NCI-H446 treated with DMSO at 0.1 percent for 48 hours (cell line): ENCODE data around the gene RNF144A.
A peak's percentile ranks its signal among the peaks of the same experiment; 100 is the strongest.
"Not testable (repeated sequence)": the region's sequence is repeated elsewhere in the genome, so short reads cannot be mapped to it uniquely, and the experiment has no call there.

ENCODE experiments used
- DNase-seq: peaks from one replicate; lab custom pipeline; 2025; lab: John Stamatoyannopoulos, UW

RNF144A gene

GRCh38 chr2:6972067-6972710 lies 55.0 kb downstream of the RNF144A start:
- no peak for DNase-seq

DNA sequence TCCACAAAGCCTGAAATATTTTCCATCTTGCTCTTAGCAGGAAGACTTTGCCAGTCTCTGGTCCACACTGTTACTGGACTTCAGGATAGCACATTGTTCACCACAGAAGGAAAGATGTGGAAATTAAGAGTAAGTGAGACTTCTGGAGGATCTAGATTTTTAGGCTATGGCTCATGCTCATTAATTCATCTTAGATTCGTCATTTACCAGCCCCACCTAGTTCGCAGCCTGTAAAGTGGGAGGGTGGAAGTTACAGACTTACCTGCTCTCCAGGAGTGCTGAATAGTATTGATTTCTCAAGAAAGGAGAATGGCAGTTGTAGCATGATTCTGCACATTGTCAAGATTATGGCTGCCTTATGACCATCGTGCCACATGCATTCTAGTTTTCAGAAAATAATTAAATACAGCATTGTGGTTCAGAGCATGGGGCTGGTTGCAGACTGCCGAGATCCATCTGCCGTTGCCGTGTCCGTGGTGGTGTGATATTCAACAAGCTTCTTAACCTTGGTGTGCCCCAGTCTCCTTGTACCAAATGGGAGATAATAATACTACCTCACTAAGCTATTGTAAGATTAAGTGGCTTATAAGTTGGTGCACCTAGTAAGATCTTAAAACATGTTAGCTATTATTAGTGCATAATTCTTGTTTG lies 56.8 kb downstream of the RNF144A start:
- no peak for DNase-seq

GRCh38 chr2:6975988-6976387 lies 58.8 kb downstream of the RNF144A start:
- DNase-seq: no peak

DNA sequence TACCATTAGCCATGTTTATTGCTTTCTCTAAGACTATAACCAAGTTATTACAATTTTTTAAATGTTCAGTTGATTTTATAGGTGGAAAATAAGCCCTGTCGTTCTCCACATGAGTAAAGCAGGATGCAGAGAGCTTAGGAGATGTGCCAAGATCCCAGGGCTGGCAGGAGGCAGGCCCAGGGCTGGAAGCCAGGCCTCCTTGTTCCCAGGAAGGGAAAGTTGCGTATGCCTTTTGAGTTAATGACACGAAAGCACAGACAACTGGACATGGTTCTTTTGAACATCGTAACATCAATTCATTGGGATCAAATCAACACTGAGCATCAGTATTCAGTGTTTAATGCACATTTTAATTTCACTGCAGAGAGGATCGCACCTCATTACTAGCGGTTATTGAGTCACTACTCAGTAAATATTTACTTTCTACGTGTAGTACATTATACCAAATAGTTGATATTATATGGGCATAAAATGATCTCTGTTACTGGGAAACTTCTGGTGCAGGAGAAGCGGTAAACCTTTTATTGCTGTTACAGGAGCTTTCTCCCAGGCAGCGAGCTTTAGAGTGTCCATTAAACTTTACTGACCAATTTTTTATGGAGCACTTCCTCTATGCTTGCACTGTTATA lies 60.0 kb downstream of the RNF144A start:
- peak; percentile 81 for DNase-seq

DNA sequence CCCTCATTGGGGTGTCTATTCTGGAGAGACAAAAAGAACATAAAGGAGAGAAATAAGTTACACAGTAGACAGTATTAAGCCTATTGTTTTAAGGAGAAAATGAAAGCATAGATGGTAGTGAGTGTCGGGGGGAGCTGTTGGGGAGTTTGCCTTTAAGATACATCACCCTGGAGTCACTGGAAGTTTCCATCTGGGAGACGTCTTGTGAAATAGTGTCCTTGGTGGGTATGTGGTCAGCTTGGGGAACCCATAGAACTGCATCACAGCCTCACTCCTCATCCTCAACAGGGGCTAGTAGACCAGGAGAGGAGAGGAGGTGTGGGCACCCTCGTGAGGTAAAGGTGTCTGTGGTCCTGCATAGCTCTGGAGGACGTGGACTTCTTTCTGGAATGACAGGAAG lies 60.6 kb downstream of the RNF144A start:
- DNase-seq: no peak

GRCh38 chr2:6978991-6979390 lies 61.8 kb downstream of the RNF144A start:
- DNase-seq: no peak

DNA sequence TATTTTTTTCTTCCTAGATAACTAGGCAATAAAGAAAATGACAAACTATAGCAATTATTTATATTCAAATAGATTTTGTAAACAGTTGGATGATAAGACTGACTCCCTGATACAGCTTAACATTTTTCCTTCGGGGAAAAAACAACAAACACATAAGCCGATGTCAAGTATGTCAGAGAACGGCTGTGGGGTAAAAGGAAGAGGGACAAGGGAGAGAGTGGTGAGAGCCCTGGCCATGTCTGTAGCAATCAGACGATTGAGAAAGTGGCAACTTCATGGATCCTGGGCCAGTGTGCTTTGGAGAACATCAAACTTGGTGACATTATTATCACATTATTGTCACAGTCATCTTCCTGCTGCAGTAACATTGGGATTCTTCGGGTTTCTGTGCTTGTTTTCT lies 65.2 kb downstream of the RNF144A start:
- DNase-seq: no peak

DNA sequence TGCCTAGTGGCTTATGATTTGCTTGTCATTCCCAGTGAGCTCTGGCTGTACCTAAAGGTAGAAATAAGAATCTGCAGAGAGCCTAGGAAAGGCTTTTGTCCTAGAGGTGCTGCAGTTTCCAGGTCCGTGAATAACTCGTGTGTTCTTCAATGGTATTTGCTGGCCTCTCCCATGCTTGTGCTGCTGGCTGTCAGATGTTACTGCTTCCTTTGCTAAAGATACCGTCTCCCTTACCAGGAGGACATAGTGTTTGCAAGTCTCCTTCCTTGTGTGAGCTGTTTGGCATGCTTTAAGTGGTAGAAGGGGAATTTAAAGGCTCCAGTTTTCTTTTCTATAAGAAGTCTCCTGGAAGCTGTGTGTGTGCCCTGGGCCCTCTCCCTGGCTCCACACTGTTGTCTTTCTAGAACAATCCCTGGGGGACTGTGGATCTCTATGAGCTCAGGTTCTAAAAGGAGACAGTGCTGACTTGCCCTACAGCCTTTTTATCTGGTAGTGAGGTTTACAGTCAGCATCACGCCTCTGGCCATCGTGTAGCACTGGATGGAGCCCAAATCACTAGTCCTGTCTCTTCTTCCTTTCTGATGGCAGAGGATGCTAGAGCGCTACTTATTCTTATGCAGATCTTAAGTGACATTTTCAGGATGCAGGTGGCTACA lies 65.8 kb downstream of the RNF144A start:
- DNase-seq: no peak

GRCh38 chr2:6986301-6986911 lies 69.2 kb downstream of the RNF144A start:
- no peak for DNase-seq

GRCh38 chr2:6986912-6987361 lies 69.7 kb downstream of the RNF144A start:
- no peak for DNase-seq

- no peak for DNase-seq
These were observed 73.7 kb downstream of the RNF144A start for GRCh38 chr2:6990871-6991270.

- no peak for DNase-seq
These were observed 75.6 kb downstream of the RNF144A start for GRCh38 chr2:6992794-6993228.

DNA sequence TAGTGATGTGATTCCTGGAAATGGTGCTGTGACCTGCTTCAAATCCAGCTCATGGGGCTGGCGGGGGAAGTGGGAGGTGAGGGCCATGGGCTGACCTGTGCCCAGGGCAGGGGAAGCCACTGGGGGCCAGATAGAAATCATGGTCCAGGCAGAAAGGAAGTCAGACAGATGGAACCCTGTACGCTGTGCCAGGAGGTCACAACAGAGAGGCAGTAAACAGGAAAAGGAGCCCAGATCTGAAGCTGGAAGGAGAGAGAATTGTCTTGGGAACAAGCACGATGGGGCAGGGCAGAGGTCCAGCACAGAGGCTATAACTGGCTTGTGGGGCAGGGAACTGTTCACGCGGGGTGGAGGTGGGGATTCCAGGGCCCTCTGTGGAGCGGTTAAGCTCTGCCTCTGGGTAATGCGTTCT lies 76.0 kb downstream of the RNF144A start:
- no peak for DNase-seq

DNA sequence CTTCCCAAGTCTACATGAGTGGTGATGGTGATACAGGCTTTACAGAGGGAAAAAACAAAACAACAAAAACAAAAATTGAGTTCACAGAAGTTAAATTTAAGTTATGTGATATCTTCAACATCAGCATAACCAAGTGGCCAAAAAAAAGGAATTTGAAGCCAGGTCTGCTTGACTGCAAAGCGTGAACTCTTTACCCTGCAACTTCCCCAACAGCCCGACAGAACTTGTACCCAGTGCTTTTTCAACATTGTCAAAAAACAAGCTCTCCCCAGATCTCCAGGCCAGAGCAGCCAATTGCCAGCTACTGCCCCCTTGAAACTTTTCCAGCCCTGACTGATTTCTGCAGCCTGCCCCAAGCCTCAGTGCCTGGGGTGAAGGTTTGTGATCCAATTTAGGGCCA lies 76.7 kb downstream of the RNF144A start:
- no peak for DNase-seq

DNA sequence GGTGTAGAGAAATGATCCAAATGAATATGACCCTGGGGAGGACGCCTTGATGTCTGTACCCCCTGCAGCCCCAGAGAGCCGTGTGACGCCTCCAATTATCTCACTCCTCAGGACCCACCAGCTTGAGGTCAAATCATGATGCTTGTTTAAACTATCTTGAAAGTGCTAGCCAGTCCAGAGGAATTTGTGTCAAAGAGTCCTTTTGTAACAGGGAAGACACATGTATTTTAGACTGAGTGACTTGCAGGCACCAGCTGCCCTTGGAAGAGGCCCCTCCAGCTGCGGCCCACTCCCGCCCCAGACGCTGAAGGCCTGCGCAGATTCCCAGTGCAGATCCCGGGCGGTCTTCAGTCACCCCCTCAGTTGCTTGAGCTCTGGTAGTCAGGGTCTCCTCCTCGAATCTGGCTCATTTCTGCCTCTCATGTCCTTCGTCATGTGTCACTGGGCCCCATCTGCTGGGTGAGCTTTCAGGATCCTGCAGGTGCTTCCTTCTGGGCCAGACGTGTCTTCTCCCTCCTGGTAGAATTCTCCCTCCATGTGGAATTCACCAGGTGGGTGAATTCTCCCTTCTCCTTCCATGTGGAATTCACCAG lies 77.4 kb downstream of the RNF144A start:
- no peak for DNase-seq

DNA sequence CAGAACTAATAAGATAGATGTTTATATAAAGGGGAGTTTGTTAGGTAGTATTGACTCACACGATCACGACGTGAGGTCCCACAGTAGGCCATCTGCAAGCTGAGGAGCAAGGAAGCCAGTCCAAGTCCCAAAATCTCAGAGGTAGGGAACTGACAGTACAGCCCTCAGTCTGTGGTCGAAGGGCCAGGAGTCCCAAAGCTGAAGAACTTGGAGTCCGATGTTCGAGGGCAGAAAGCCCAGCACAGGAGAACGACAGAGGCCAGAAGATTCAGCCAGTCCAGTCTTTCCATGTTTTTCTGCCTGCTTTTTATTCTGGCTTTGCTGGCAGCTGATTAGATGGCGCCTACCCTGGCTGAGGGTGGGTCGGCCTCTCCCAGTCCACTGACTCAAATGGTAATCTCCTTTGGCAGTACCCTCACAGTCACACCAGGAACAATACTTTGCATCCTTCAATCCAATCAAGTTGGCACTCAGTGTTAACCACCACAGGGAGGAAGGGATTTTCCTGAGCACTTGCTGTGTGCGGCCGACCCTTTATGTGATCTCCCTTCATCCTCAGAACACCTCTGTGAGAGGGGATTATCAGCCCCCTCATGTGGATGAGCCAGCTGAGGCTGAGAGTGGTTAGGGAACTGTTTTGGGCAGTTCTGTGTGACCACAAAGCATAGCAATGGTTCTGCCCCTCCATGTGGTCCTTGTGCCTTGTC lies 78.3 kb downstream of the RNF144A start:
- no peak for DNase-seq

DNA sequence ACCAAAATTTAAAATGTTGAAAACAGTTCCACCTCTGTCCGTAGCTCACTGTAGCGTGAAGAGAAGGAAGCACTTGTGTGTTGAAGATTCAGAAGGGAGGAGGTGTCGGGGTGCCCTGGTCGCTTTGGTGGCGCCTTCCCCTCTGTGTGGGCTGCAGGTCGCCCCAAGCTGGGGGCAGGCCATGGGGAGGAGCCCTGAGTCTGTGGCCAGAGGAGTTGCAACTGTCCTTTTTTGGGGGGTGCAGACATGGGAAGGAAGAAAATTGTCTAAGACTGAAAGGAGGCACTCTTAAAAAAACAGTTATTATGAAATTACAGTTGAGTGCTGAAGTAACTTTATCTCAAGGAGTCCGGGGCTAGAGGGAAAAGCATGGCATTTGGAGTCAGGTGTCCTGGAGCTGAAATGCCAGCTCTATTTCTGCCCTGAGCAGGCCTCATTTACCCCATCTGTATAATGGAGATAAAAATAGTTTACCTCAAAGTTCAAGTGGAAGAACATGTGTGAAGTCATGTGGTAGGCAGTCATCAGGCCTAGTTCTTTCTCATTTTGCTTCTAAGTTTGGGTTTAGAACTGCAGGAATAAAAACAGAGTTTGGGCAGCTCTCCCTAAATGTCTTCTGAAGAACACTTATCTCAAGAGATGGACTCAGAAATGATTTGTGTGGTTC lies 82.1 kb downstream of the RNF144A start:
- no peak for DNase-seq

DNA sequence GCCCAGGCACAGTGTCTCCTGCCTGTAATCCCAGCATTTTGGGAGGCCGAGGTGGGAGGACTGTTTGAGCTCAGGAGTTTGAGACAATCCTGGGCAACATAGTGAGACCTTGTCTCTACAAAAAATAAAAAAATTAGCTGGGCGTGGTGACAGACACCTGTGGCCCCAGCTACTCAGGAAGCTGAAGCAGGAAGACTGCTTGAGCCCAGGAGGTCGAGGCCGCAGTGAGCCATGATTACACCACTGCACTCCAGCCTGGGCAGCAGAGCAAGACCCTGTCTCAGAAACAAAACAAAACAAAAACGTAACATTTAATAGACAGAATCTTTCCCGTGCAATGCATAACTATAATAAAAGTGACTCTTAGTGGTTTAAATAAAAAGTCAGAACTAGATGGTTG lies 84.2 kb downstream of the RNF144A start:
- DNase-seq: not testable (repeated sequence)

- DNase-seq: no peak
These were observed 86.7 kb downstream of the RNF144A start for GRCh38 chr2:7003895-7004294.

DNA sequence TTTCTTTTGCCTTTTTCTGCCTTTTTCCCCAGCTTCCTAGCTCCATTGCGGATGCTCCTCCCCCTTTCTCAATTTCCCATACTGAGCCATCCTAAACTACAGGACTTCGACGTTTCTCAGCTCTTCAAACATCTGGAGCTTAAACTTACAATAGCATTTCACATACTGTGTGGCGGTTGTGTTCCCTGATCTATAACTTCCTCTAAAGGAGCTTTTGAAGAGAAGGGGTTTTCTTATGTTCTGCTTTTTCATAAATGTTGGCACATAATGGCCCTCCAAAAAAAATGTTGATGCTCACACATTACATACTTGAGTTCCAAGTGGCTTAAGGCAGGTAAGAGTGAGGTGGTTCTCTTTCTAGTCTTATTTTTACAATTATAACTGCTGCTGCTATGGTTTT lies 87.4 kb downstream of the RNF144A start:
- DNase-seq: no peak

DNA sequence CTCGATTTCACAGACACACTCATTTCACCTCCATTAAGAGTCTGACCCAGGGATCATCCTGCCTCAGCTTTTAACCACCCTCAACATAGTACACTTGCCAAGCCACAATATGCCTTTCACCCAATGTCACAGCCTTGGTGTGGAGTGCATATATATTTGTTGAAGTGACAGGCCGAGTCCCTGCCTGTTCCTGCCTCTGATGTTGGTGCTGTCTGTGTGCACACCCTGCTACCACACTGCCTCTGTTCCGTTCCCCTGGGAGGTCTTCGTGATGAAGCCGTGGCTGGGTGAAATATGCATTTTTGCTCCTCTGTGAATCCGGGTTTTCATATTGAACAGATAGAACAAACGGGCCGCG lies 90.3 kb downstream of the RNF144A start:
- no peak for DNase-seq
